Parietal lobe (tissue), 2 donors: Measurements from ENCODE around the gene NOP9. TPM values are rescaled to one million over a fixed set of nuclear protein-coding genes. Genes with fewer than 3 reads are reported as not detected.

Experiments used
- small RNA-seq: library from RNA; depleted of rRNA; stranded (forward); fragments of <200 nt; gene quantifications from one replicate; pipeline ENCODE3, GENCODE V24; 2014; ENCODE audit warnings: low replicate concordance
- total RNA-seq: library from RNA; depleted of rRNA; stranded (reverse); fragments of >200 nt; gene quantifications from one replicate; pipeline ENCODE4 v1.2.3, GENCODE V29; 2014

The NOP9 gene
- total RNA-seq, result 25.4 TPM

GRCh38 chr14:24299255-24300191 is at the start of gene NOP9, which contains the start of gene DHRS1:
NOP9 (plus strand) TSS chr14:24299850; CDS start chr14:24299955, 105 bp downstream.
DHRS1 (minus strand) TSS chr14:24299780; CDS start chr14:24299106, 674 bp downstream.

GRCh38 chr14:24262821-24263733 is 36.6 kb upstream of the NOP9 start, which contains the start of gene TGM1:
TGM1 (minus strand) TSS chr14:24263177; CDS start chr14:24262352, 825 bp downstream.

GRCh38 chr14:24271134-24271833 is 28.4 kb upstream of the NOP9 start, which contains the start of gene RABGGTA:
RABGGTA (minus strand) TSS chr14:24271597; CDS start chr14:24271115, 482 bp downstream.

GRCh38 chr14:24307575-24308341 is 8.1 kb downstream of the NOP9 start, which contains the start of gene CIDEB:
CIDEB (minus strand) TSS chr14:24307977; CDS start chr14:24307858, 119 bp downstream.

GRCh38 chr14:24309538-24310264 is 10.1 kb downstream of the NOP9 start, which contains the start of gene LTB4R2:
LTB4R2 (plus strand) TSS chr14:24310140; CDS start chr14:24310665, 525 bp downstream.

GRCh38 chr14:24310646-24311604 is 11.3 kb downstream of the NOP9 start, which contains the start of gene LTB4R:
LTB4R (plus strand) TSS chr14:24311502; CDS start chr14:24315652, 4,150 bp downstream.

GRCh38 chr14:24334431-24335291 is 35.0 kb downstream of the NOP9 start, which contains the start of gene ADCY4:
ADCY4 (minus strand) TSS chr14:24335071; CDS start chr14:24334652, 419 bp downstream.

GRCh38 chr14:24339284-24340151 is 39.9 kb downstream of the NOP9 start, which contains the start of gene RIPK3:
RIPK3 (minus strand) TSS chr14:24339991; CDS start chr14:24339826, 165 bp downstream.

Small RNA genes lying within 50 kb of the gene (small RNA-seq; reads per million reads assigned to genes)
- gene RF00026, result not detected

Other genes starting within 250 kb of the NOP9 start
- 51.6 TPM for gene CARMIL3, start 247.8 kb upstream of the NOP9 start, total RNA-seq
- gene CPNE6, start 228.3 kb upstream of the NOP9 start, total RNA-seq, result 27.2 TPM
- gene PCK2, start 205.5 kb upstream of the NOP9 start, total RNA-seq, result 2.2 TPM
- gene DCAF11, start 185.1 kb upstream of the NOP9 start, total RNA-seq, result 64.2 TPM
- 2.2 TPM for gene NRL, start 184.9 kb upstream of the NOP9 start, total RNA-seq
- gene FITM1, start 169.2 kb upstream of the NOP9 start, total RNA-seq, result 0.94 TPM
- 23.2 TPM for gene PSME1, start 163.7 kb upstream of the NOP9 start, total RNA-seq
- gene EMC9, start 158.3 kb upstream of the NOP9 start, total RNA-seq, result 10.0 TPM
- 22.2 TPM for gene PSME2, start 153.2 kb upstream of the NOP9 start, total RNA-seq
- 38.5 TPM for gene RNF31, start 152.4 kb upstream of the NOP9 start, total RNA-seq
- gene IRF9, start 138.6 kb upstream of the NOP9 start, total RNA-seq, result 17.5 TPM
- 33.8 TPM for gene REC8, start 127.8 kb upstream of the NOP9 start, total RNA-seq
- gene IPO4, start 111.0 kb upstream of the NOP9 start, total RNA-seq, result 18.2 TPM
- gene TM9SF1, start 104.4 kb upstream of the NOP9 start, total RNA-seq, result 20.7 TPM
- not detected for gene TSSK4, start 94.2 kb upstream of the NOP9 start, total RNA-seq
- 35.1 TPM for gene CHMP4A, start 86.4 kb upstream of the NOP9 start, total RNA-seq
- 25.0 TPM for gene MDP1, start 83.8 kb upstream of the NOP9 start, total RNA-seq
- gene NEDD8, start 67.5 kb upstream of the NOP9 start, total RNA-seq, result 62.3 TPM
- gene GMPR2, start 66.9 kb upstream of the NOP9 start, total RNA-seq, result 34.7 TPM
- gene TINF2, start 57.2 kb upstream of the NOP9 start, total RNA-seq, result 51.3 TPM
- 4.4 TPM for gene TGM1, start 36.7 kb upstream of the NOP9 start, total RNA-seq
- gene RABGGTA, start 28.3 kb upstream of the NOP9 start, total RNA-seq, result 30.7 TPM
- gene DHRS1, start 70 bp upstream of the NOP9 start, total RNA-seq, result 13.8 TPM
- 5.6 TPM for gene CIDEB, start 8.1 kb downstream of the NOP9 start, total RNA-seq
- 2.2 TPM for gene LTB4R2, start 10.3 kb downstream of the NOP9 start, total RNA-seq
- 1.6 TPM for gene LTB4R, start 11.7 kb downstream of the NOP9 start, total RNA-seq
- 3.1 TPM for gene ADCY4, start 35.2 kb downstream of the NOP9 start, total RNA-seq
- gene RIPK3, start 40.1 kb downstream of the NOP9 start, total RNA-seq, result not detected
- gene NFATC4, start 68.3 kb downstream of the NOP9 start, total RNA-seq, result 4.4 TPM
- gene NYNRIN, start 99.2 kb downstream of the NOP9 start, total RNA-seq, result 34.7 TPM
- not detected for gene CBLN3, start 129.8 kb downstream of the NOP9 start, total RNA-seq
- gene KHNYN, start 130.1 kb downstream of the NOP9 start, total RNA-seq, result 22.5 TPM
- 24.7 TPM for gene SDR39U1, start 142.9 kb downstream of the NOP9 start, total RNA-seq
- gene CMA1, start 208.4 kb downstream of the NOP9 start, total RNA-seq, result not detected